IMR-90 (cell line): ENCODE data around the gene NAV2. TPM values are rescaled to one million over a fixed set of nuclear protein-coding genes. Genes with fewer than 3 reads are reported as not detected.

Source experiments
- ATAC-seq: fragments of 200-7000 bp; cut with Tn5 transposase; 2 replicates; pipeline ENCODE4 v1.9.1; 2020; ENCODE audit warnings: low read depth, mild to moderate bottlenecking, moderate library complexity
- BruUV-seq: library from RNA; stranded (reverse); fragments of 400-500 nt; replicated peaks from 2 replicates; lab custom pipeline; 2021; lab: Mats Ljungman, UMichigan
- CTCF ChIA-PET: fragments of 300-600 bp; formaldehyde crosslinking; extraction: SDS; loops from one replicate; lab custom pipeline; 2021; ENCODE audit warnings: antibody characterized with exemption; lab: Yijun Ruan, JAX
- POLR2A ChIA-PET: fragments of 300-600 bp; sonication (Branson Sonifier 250); formaldehyde crosslinking; loops from one replicate; lab custom pipeline; 2022; ENCODE audit warnings: antibody characterized with exemption; ENCODE audit not compliant: unreplicated experiment; lab: Charles Lee
- DNase-seq: peaks from one replicate; pipeline ENCODE4 v3.0.0; 2013
- H2AFZ ChIP-seq: replicated peaks from 2 replicates; pipeline ENCODE3; 2013; ENCODE audit warnings: low read length, mild to moderate bottlenecking; ENCODE audit not compliant: poor library complexity
- H2AK5ac ChIP-seq: 2 replicates; pipeline ENCODE4 v1.6.1; 2013; ENCODE audit warnings: low read depth, low read length, inconsistent platforms
- H2AK9ac ChIP-seq: replicated peaks from 2 replicates; pipeline ENCODE3; 2013; ENCODE audit warnings: mild to moderate bottlenecking, low read depth, low read length, moderate library complexity; ENCODE audit not compliant: poor library complexity
- H2BK120ac ChIP-seq: 2 replicates; pipeline ENCODE4 v1.6.1; 2013; ENCODE audit warnings: low read depth, low read length, inconsistent platforms
- H2BK15ac ChIP-seq: 3 replicates; pipeline ENCODE4 v1.6.1; 2013; ENCODE audit warnings: low read depth, low read length, inconsistent platforms
- H2BK20ac ChIP-seq: 2 replicates; pipeline ENCODE4 v1.6.1; 2013; ENCODE audit warnings: low read depth, mild to moderate bottlenecking, inconsistent platforms, low read length, moderate library complexity
- H2BK5ac ChIP-seq: 2 replicates; pipeline ENCODE4 v1.6.1; 2013; ENCODE audit warnings: mild to moderate bottlenecking, low read depth, low read length, inconsistent platforms; ENCODE audit not compliant: poor library complexity, severe bottlenecking
- H3K14ac ChIP-seq: replicated peaks from 2 replicates; pipeline ENCODE4 v1.6.1; 2013; ENCODE audit warnings: low read depth, low read length, inconsistent platforms
- H3K18ac ChIP-seq: 2 replicates; pipeline ENCODE4 v1.6.1; 2013; ENCODE audit warnings: low read depth, low read length, control low read depth
- H3K23ac ChIP-seq: 2 replicates; pipeline ENCODE4 v1.6.1; 2013; ENCODE audit warnings: low read depth, low read length, inconsistent platforms
- H3K27ac ChIP-seq: 2 replicates; pipeline ENCODE4 v1.5.1; 2013; ENCODE audit warnings: mild to moderate bottlenecking, control low read depth, low read length; ENCODE audit not compliant: insufficient read depth
- H3K27me3 ChIP-seq: 2 replicates; pipeline ENCODE4 v1.6.1; 2013; ENCODE audit warnings: low read length; ENCODE audit not compliant: control insufficient read depth, insufficient read depth
- H3K36me3 ChIP-seq: 2 replicates; pipeline ENCODE4 v1.6.1; 2013; ENCODE audit warnings: low read length, mixed read lengths; ENCODE audit not compliant: control insufficient read depth, insufficient read depth
- H3K4ac ChIP-seq: 2 replicates; pipeline ENCODE4 v1.6.1; 2013; ENCODE audit warnings: low read depth, low read length, inconsistent platforms
- H3K4me1 ChIP-seq: 2 replicates; pipeline ENCODE4 v1.6.1; 2013; ENCODE audit warnings: low read length, mixed read lengths; ENCODE audit not compliant: control insufficient read depth, insufficient read depth
- H3K4me2 ChIP-seq: 2 replicates; pipeline ENCODE4 v1.6.1; 2013; ENCODE audit warnings: low read depth, mild to moderate bottlenecking, control low read depth, low read length, moderate library complexity
- H3K4me3 ChIP-seq: 2 replicates; pipeline ENCODE4 v1.5.1; 2013; ENCODE audit warnings: low read depth, mild to moderate bottlenecking, control low read depth, low read length, moderate library complexity; ENCODE audit not compliant: insufficient read depth
- H3K56ac ChIP-seq: 2 replicates; pipeline ENCODE4 v1.6.1; 2013; ENCODE audit warnings: low read length, inconsistent platforms; ENCODE audit not compliant: insufficient read depth; ENCODE audit errors: extremely low read depth
- H3K79me1 ChIP-seq, 2 experiments: 2 replicates each; pipeline ENCODE4 v1.6.1; 2013; ENCODE audit warnings: low read length in 2 of 2, inconsistent platforms in 1 of 2, low read depth in 1 of 2
- H3K9ac ChIP-seq: 2 replicates; pipeline ENCODE4 v1.6.1; 2013; ENCODE audit warnings: low read depth, low read length, control low read depth
- H3K9me1 ChIP-seq: 2 replicates; pipeline ENCODE4 v1.6.1; 2013; ENCODE audit warnings: low read length, inconsistent platforms; ENCODE audit not compliant: insufficient read depth
- H3K9me3 ChIP-seq: 2 replicates; pipeline ENCODE4 v1.6.1; 2013; ENCODE audit warnings: low read length; ENCODE audit not compliant: control insufficient read depth, insufficient read depth
- H4K20me1 ChIP-seq: 2 replicates; pipeline ENCODE4 v1.6.1; 2013; ENCODE audit warnings: low read length, inconsistent platforms; ENCODE audit not compliant: insufficient read depth
- H4K5ac ChIP-seq: 2 replicates; pipeline ENCODE4 v1.6.1; 2013; ENCODE audit warnings: mild to moderate bottlenecking, low read depth, low read length, control low read depth
- H4K8ac ChIP-seq, 2 experiments: 2 replicates each; pipeline ENCODE4 v1.6.1; 2013; ENCODE audit warnings: low read depth in 2 of 2, low read length in 2 of 2, control low read depth in 1 of 2, inconsistent platforms in 1 of 2
- H4K91ac ChIP-seq: 2 replicates; pipeline ENCODE4 v1.6.1; 2013; ENCODE audit warnings: low read depth, low read length, inconsistent platforms; ENCODE audit not compliant: insufficient read depth
- BHLHE40 ChIP-seq: fragments of 150-350 bp; IDR thresholded peaks from 2 replicates; pipeline ENCODE4 v1.6.1; 2016; ENCODE audit warnings: mild to moderate bottlenecking, low read depth, low read length
- CEBPB ChIP-seq: IDR thresholded peaks from 2 replicates; pipeline ENCODE4 v1.6.1; 2012; ENCODE audit warnings: low read depth, low read length, improper control_type of control experiment
- CHD1 ChIP-seq: IDR thresholded peaks from 2 replicates; pipeline ENCODE4 v1.6.1; 2012; ENCODE audit warnings: low read depth, low read length, improper control_type of control experiment
- CTCF ChIP-seq: conservative IDR thresholded peaks from 2 replicates; pipeline ENCODE4 v1.5.1; 2012; ENCODE audit warnings: mild to moderate bottlenecking, low read depth, low read length, improper control_type of control experiment
- ELK1 ChIP-seq: fragments of 150-350 bp; IDR thresholded peaks from 2 replicates; pipeline ENCODE4 v1.6.1; 2016; ENCODE audit warnings: low read depth, mild to moderate bottlenecking, low read length, moderate library complexity, borderline replicate concordance
- FOS ChIP-seq: fragments of 150-350 bp; IDR thresholded peaks from 2 replicates; pipeline ENCODE4 v1.6.1; 2016; ENCODE audit warnings: low read depth, low read length
- MAFK ChIP-seq: IDR thresholded peaks from 2 replicates; pipeline ENCODE4 v1.6.1; 2012; ENCODE audit warnings: low read depth, low read length, improper control_type of control experiment
- MAZ ChIP-seq: IDR thresholded peaks from 2 replicates; pipeline ENCODE4 v1.6.1; 2012; ENCODE audit warnings: low read depth, mild to moderate bottlenecking, low read length, improper control_type of control experiment, moderate library complexity, borderline replicate concordance
- MXI1 ChIP-seq: IDR thresholded peaks from 2 replicates; pipeline ENCODE4 v1.6.1; 2012; ENCODE audit warnings: low read depth, mild to moderate bottlenecking, low read length, moderate library complexity, borderline replicate concordance
- NFE2L2 ChIP-seq: fragments of 150-350 bp; IDR thresholded peaks from 2 replicates; pipeline ENCODE4 v1.6.1; 2016; ENCODE audit warnings: low read depth, mild to moderate bottlenecking, low read length
- POLR2A ChIP-seq: IDR thresholded peaks from 2 replicates; pipeline ENCODE4 v1.6.1; 2012; ENCODE audit warnings: mild to moderate bottlenecking, low read depth, low read length
- RAD21 ChIP-seq: IDR thresholded peaks from 2 replicates; pipeline ENCODE4 v1.6.1; 2012; ENCODE audit warnings: low read length, improper control_type of control experiment
- RCOR1 ChIP-seq: IDR thresholded peaks from 2 replicates; pipeline ENCODE4 v1.6.1; 2012; ENCODE audit warnings: mild to moderate bottlenecking, low read length, improper control_type of control experiment; ENCODE audit not compliant: insufficient replicate concordance
- RFX5 ChIP-seq: IDR thresholded peaks from 2 replicates; pipeline ENCODE4 v1.8.0; 2012; ENCODE audit warnings: low read depth, mild to moderate bottlenecking, low read length, moderate library complexity
- SMC3 ChIP-seq: fragments of 150-350 bp; IDR thresholded peaks from 2 replicates; pipeline ENCODE4 v1.6.1; 2016; ENCODE audit warnings: low read depth, mild to moderate bottlenecking, antibody characterized with exemption, low read length, moderate library complexity
- USF2 ChIP-seq: fragments of 150-350 bp; IDR thresholded peaks from 2 replicates; pipeline ENCODE4 v1.6.1; 2017; ENCODE audit warnings: mild to moderate bottlenecking, antibody characterized with exemption, low read length, low read depth
- WGBS, 2 experiments: methylation state at CpG; one replicate each; pipeline versions ENCODE4 v1.1.5 to v1.1.7; 2013; ENCODE audit warnings: missing lambda C conversion rate in 2 of 2; ENCODE audit not compliant: insufficient read length in 1 of 2; ENCODE audit errors: extremely low coverage in 2 of 2; 5-methylcytosine and 5-hydroxymethylcytosine counted together
- dilution Hi-C: fragments of 300-500 bp; cut with HindIII; formaldehyde crosslinking; loops from one replicate; pipeline ENCODE4 v1.14.3; 2018; ENCODE audit warnings: low sequenced_read_pairs; ENCODE audit not compliant: unreplicated experiment
- in situ Hi-C: fragments of 300-500 bp; cut with MboI; formaldehyde crosslinking; loops from 3 replicates; pipeline ENCODE4 v1.14.3; 2019; ENCODE audit warnings: low sequenced_read_pairs, inconsistent platforms, mixed read lengths
- intact Hi-C: fragments of 100-400 bp; cut with micrococcal nuclease; formaldehyde crosslinking; loops from 2 replicates; pipeline ENCODE4 v1.10.0; 2022
- polyA plus RNA-seq, 3 experiments: library from polyadenylated mRNA; depleted of rRNA; stranded (reverse); fragments of >200 nt; gene quantifications; 2 replicates each; pipeline ENCODE4 v1.2.3, GENCODE V29; 2012; ENCODE audit warnings: low replicate concordance in 1 of 3
- total RNA-seq: library from RNA; depleted of rRNA; stranded (reverse); fragments of >200 nt; gene quantifications from 2 replicates; pipeline ENCODE4 v1.2.3, GENCODE V29; 2012

NAV2 gene
- total and polyA plus RNA-seq, 2 of the 4 experiments (the other 2 are of a cell fraction), result 4.5 to 12.6 TPM

GRCh38 chr11:19766206-19766605 is 53.6 kb downstream of the NAV2 start:
- Histone ChIP-seq H3K79me1 (peaks cover 61 to 65% of the 10 kb centered on the region in 2 experiments), H2BK20ac (no peak overlapping the region), H4K91ac (no peak overlapping the region), H3K27me3 (peaks cover 3% of the 10 kb centered on the region; the same call in 1 of the 2 replicates), H3K9me1 (peaks cover 21% of the 10 kb centered on the region), H3K4me3 (no peak overlapping the region), H2AK9ac (no peak overlapping the region), H3K23ac (no peak overlapping the region), H3K56ac (no peak overlapping the region), H3K36me3 (peaks cover 4% of the 10 kb centered on the region), H3K4me2 (no peak overlapping the region), H4K5ac (no peak overlapping the region), H4K8ac (no peak overlapping the region), H2BK120ac (no peak overlapping the region), H3K9ac (no peak overlapping the region), H3K9me3 (no peaks in the 10 kb centered on the region), H2AK5ac (no peak overlapping the region), H3K27ac (no peak overlapping the region), H2BK5ac (no peak overlapping the region), H4K20me1 (peaks cover 90% of the 10 kb centered on the region), H3K14ac (no peak overlapping the region), H2AFZ (no peak overlapping the region), H3K4me1 (peaks cover 4% of the 10 kb centered on the region), H3K18ac (no peak overlapping the region), H2BK15ac (no peak overlapping the region), H3K4ac (no peak overlapping the region)
- WGBS, 2 experiments, result 100% methylated on average over 1 of the region's 3 CpGs; no CpG with 5 or more reads in 1 of the 2 experiments
- TF ChIP-seq MAFK (no peak), POLR2A (no peak), ELK1 (no peak), RAD21 (no peak), CEBPB (no peak), BHLHE40 (no peak), MAZ (no peak), SMC3 (no peak), USF2 (no peak), MXI1 (no peak), RFX5 (no peak), FOS (no peak), CTCF (no peak), CHD1 (no peak), NFE2L2 (no peak), RCOR1 (no peak)
- in situ Hi-C loops, result loop anchor here (25.0 kb wide), 1 partner anchor 679 kb away; no protein-coding TSS in a partner anchor
- dilution Hi-C loops, result no loop called here
- DNase-seq (peak; percentile 41), ATAC-seq (peak; percentile 68)
- intact Hi-C loops, result no loop called here
- ChIA-PET CTCF (interaction anchor here (0.5 kb wide), 1 partner anchor 181 kb away, joined by 3 read pairs; no protein-coding TSS in a partner anchor), POLR2A (no interaction called here)
- no TSS peak for BruUV-seq
